Stimulated activated naive CD8-positive, alpha-beta T cell treated with anti-CD3 and anti-CD28 coated beads, Interleukin-15, Interleukin-2, amounts not matched to agents 100 U/mL and 50 U/mL, for 24 hours (primary cell): ENCODE results near the gene MPZL1.

Experiments
- ATAC-seq: fragments of 150-1000 bp; cut with Tn5 transposase; one replicate; pipeline ENCODE4 v1.10.0; 2021
- DNase-seq: peaks from one replicate; pipeline ENCODE4 v3.0.0; 2021

The MPZL1 gene

GRCh38 chr1:167695147-167695546, 26.6 kb upstream of the MPZL1 start:
- ATAC-seq (no peak), DNase-seq (no peak)

GRCh38 chr1:167695756-167696561, 25.8 kb upstream of the MPZL1 start:
- DNase-seq: no peak
- ATAC-seq: no peak

- ATAC-seq: no peak
These were observed 24.1 kb upstream of the MPZL1 start for GRCh38 chr1:167697667-167698141.

GRCh38 chr1:167698313-167698712, 23.5 kb upstream of the MPZL1 start:
- ATAC-seq: no peak
- DNase-seq: no peak

More at GRCh38 chr1:167697667-167698141, 24.1 kb upstream of the MPZL1 start:
- DNase-seq: no peak

- DNase-seq: no peak
- no peak for ATAC-seq
These were observed 20.3 kb upstream of the MPZL1 start for GRCh38 chr1:167701510-167701909.

GRCh38 chr1:167703557-167703956, 18.2 kb upstream of the MPZL1 start:
- no peak for DNase-seq
- no peak for ATAC-seq

- DNase-seq (no peak), ATAC-seq (no peak)
These were observed 17.1 kb upstream of the MPZL1 start for GRCh38 chr1:167704715-167705114.

GRCh38 chr1:167705250-167705649, 16.5 kb upstream of the MPZL1 start:
- no peak for DNase-seq
- no peak for ATAC-seq

- ATAC-seq (no peak), DNase-seq (no peak)
These were observed 15.4 kb upstream of the MPZL1 start for GRCh38 chr1:167706363-167706762.

- ATAC-seq (no peak), DNase-seq (no peak)
These were observed 14.6 kb upstream of the MPZL1 start for GRCh38 chr1:167706931-167707877.

- ATAC-seq (peak; percentile 78), DNase-seq (no peak)
These were observed 13.8 kb upstream of the MPZL1 start for GRCh38 chr1:167707942-167708341.

GRCh38 chr1:167708940-167709389, 12.8 kb upstream of the MPZL1 start:
- ATAC-seq: no peak
- no peak for DNase-seq

- ATAC-seq (no peak), DNase-seq (no peak)
These were observed 10.9 kb upstream of the MPZL1 start for GRCh38 chr1:167710836-167711235.

GRCh38 chr1:167711797-167712196, 10.0 kb upstream of the MPZL1 start:
- ATAC-seq: no peak
- no peak for DNase-seq

GRCh38 chr1:167713330-167714081, 8.3 kb upstream of the MPZL1 start:
- ATAC-seq (no peak), DNase-seq (peak; percentile 36)

- DNase-seq (peak; percentile 84), ATAC-seq (peak; percentile 75)
These were observed 7.7 kb upstream of the MPZL1 start for GRCh38 chr1:167714098-167714438.

GRCh38 chr1:167714439-167715156, 7.2 kb upstream of the MPZL1 start:
- ATAC-seq: peak; percentile 59
- peak; percentile 92 for DNase-seq

GRCh38 chr1:167715157-167715999, 6.4 kb upstream of the MPZL1 start:
- DNase-seq (peak; percentile 86), ATAC-seq (peak; percentile 64)

GRCh38 chr1:167716000-167716271, 5.8 kb upstream of the MPZL1 start:
- no peak for ATAC-seq
- no peak for DNase-seq

- DNase-seq (no peak), ATAC-seq (no peak)
These were observed 4.4 kb upstream of the MPZL1 start for GRCh38 chr1:167717351-167717750.
